ENCODE results near the gene CAPN13. TPM values are rescaled to one million over a fixed set of nuclear protein-coding genes. Genes with fewer than 3 reads are reported as not detected.

CAPN13 gene
- total and polyA plus RNA-seq, 2 of the 4 experiments (the other 2 are of a cell fraction), result not detected

DNA sequence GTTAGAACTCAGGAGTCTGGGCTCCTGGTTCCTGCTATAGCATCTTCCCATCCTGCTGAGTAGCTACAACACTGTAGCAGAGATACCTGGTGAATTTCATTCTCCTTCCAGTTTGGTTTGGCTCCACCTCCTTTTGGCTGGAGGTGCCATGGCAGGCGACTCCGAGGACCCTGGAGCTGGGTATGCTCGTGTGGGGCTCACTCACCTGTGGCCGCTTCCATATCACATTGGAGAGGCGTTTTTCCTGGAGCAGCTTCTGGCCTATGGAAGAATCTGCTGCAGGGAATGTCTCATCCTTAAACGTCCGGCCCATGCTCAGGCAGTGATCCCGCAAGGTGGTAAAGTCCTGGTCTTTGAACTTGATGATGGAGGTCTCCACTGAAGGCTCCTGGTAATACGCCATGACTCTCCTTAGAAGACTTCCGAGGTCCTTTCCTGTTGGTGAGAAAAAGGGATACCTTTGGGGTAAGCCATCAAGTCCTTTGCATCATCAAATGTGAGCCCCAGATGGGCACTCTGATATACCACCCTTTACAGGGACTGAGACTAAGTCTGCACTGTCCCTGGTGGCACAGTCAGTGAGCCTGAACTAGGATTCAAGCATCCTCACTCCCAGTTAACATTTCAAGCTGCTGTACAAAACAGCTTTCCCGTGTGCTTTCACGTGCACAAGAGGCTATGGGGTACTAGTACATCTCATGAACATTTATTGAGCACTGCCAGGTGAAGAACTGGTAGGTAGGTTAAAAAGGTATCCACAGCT is 20.1 kb downstream of the CAPN13 start:
- Histone ChIP-seq H4K5ac (ENCODE audit: low read depth, low read length) (no peak overlapping the region), H3K23ac (ENCODE audit: low read depth, low read length) (no peak overlapping the region), H2BK5ac (ENCODE audit: low read depth, low read length, poor library complexity, severe bottlenecking) (no peak overlapping the region), H3K4me1 (ENCODE audit: control insufficient read depth, insufficient read depth, low read length) (no peaks in the 10 kb centered on the region), H3K27ac (ENCODE audit: insufficient read depth, low read length) (no peak overlapping the region), H3K36me3 (ENCODE audit: control insufficient read depth, insufficient read depth, low read length) (no peaks in the 10 kb centered on the region), H3K4ac (ENCODE audit: low read depth, low read length) (no peak overlapping the region), H2BK15ac (ENCODE audit: low read depth, low read length) (no peak overlapping the region), H4K8ac (ENCODE audit: low read depth in 2 of 2, low read length in 2 of 2) (no peak overlapping the region), H4K91ac (ENCODE audit: insufficient read depth, low read depth, low read length) (no peak overlapping the region), H2BK120ac (ENCODE audit: low read depth, low read length) (no peak overlapping the region), H3K4me2 (ENCODE audit: low read depth, low read length) (no peak overlapping the region), H3K9ac (ENCODE audit: low read depth, low read length) (no peak overlapping the region), H3K9me1 (ENCODE audit: insufficient read depth, low read length) (peaks cover 2% of the 10 kb centered on the region; the same call in 1 of the 2 replicates), H3K56ac (ENCODE audit: extremely low read depth, insufficient read depth, low read length) (no peak overlapping the region), H3K79me1 (ENCODE audit: low read depth in 1 of 2, low read length in 2 of 2) (no peaks in the 10 kb centered on the region), H3K27me3 (ENCODE audit: control insufficient read depth, insufficient read depth, low read length) (no peaks in the 10 kb centered on the region; the same call in 1 of the 2 replicates), H4K20me1 (ENCODE audit: insufficient read depth, low read length) (no peaks in the 10 kb centered on the region), H3K14ac (replicated peaks; ENCODE audit: low read depth, low read length) (no peak overlapping the region), H2AK9ac (replicated peaks; ENCODE audit: low read depth, low read length, poor library complexity) (no peak overlapping the region), H2AK5ac (ENCODE audit: low read depth, low read length) (no peak overlapping the region), H3K18ac (ENCODE audit: low read depth, low read length) (no peak overlapping the region), H3K4me3 (ENCODE audit: insufficient read depth, low read depth, low read length) (no peak overlapping the region), H2BK20ac (ENCODE audit: low read depth, low read length) (no peak overlapping the region), H3K9me3 (ENCODE audit: control insufficient read depth, insufficient read depth, low read length) (no peaks in the 10 kb centered on the region), H2AFZ (replicated peaks; ENCODE audit: low read length, poor library complexity) (no peak overlapping the region)
- BruUV-seq (replicated peaks), result no TSS peak
- ChIA-PET CTCF (no interaction called here), POLR2A (ENCODE audit: unreplicated experiment) (no interaction called here)
- intact Hi-C loops (cut with micrococcal nuclease) (no loop called here), in situ Hi-C loops (cut with MboI; ENCODE audit: low sequenced_read_pairs) (no loop called here), dilution Hi-C loops (cut with HindIII; ENCODE audit: low sequenced_read_pairs, unreplicated experiment) (no loop called here)
- TF ChIP-seq, protein P1, sequence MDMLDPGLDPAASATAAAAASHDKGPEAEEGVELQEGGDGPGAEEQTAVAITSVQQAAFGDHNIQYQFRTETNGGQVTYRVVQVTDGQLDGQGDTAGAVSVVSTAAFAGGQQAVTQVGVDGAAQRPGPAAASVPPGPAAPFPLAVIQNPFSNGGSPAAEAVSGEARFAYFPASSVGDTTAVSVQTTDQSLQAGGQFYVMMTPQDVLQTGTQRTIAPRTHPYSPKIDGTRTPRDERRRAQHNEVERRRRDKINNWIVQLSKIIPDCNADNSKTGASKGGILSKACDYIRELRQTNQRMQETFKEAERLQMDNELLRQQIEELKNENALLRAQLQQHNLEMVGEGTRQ (IDR thresholded peaks at IDR 0.05; ENCODE audit: low read depth, low read length), result no peak
- DNase-seq (no peak), ATAC-seq (ENCODE audit: low read depth) (no peak)
- WGBS, 2 experiments (ENCODE audit: extremely low coverage in 2 of 2, insufficient read length in 1 of 2), result no CpG with 5 or more reads among the region's 12 CpGs
